Endothelial cell (in vitro differentiated cells): ENCODE data around the gene AIFM3. TPM values are rescaled to one million over a fixed set of nuclear protein-coding genes. Genes with fewer than 3 reads are reported as not detected.

Experiments used
- DNase-seq: peaks from one replicate; pipeline ENCODE4 v3.0.0; 2021; ENCODE audit warnings: low spot score
- H3K27ac Mint-ChIP-seq: one replicate; pipeline ENCODE4 v1.8.0; 2021; ENCODE audit warnings: mixed read lengths, inconsistent platforms; ENCODE audit not compliant: unreplicated experiment
- H3K27me3 Mint-ChIP-seq: one replicate; pipeline ENCODE4 v1.8.0; 2021; ENCODE audit warnings: mild to moderate bottlenecking, moderate library complexity, mixed read lengths, inconsistent platforms; ENCODE audit not compliant: unreplicated experiment
- H3K36me3 Mint-ChIP-seq: one replicate; pipeline ENCODE4 v1.8.0; 2021; ENCODE audit warnings: mild to moderate bottlenecking, low read depth, mixed read lengths, inconsistent platforms; ENCODE audit not compliant: unreplicated experiment
- H3K4me1 Mint-ChIP-seq: one replicate; pipeline ENCODE4 v1.8.0; 2021; ENCODE audit warnings: mild to moderate bottlenecking, mixed read lengths, inconsistent platforms; ENCODE audit not compliant: unreplicated experiment
- H3K4me3 Mint-ChIP-seq: one replicate; pipeline ENCODE4 v1.8.0; 2021; ENCODE audit warnings: mild to moderate bottlenecking, mixed read lengths, inconsistent platforms; ENCODE audit not compliant: unreplicated experiment
- H3K9me3 Mint-ChIP-seq: one replicate; pipeline ENCODE4 v1.8.0; 2021; ENCODE audit warnings: mixed read lengths, inconsistent platforms; ENCODE audit not compliant: unreplicated experiment
- CTCF ChIP-seq: fragments of 200-600 bp; sonication (generic); IDR thresholded peaks from one replicate; pipeline ENCODE4 v1.5.0; 2021; ENCODE audit warnings: antibody characterized with exemption; ENCODE audit not compliant: unreplicated experiment
- total RNA-seq: library from RNA; stranded (reverse); fragmentation: NEBNext Ultra II Directional; extraction: Animal tissue kit (Norgen Biotek cat#: 25700); gene quantifications from one replicate; pipeline ENCODE4 v1.2.1, GENCODE V29; 2021; ENCODE audit not compliant: unreplicated experiment

AIFM3 gene
- total RNA-seq, 1 donor from 2014 or later: 0.15 TPM

GRCh38 chr22:20960609-20961008, 6.4 kb upstream of the AIFM3 start:
- Mint-ChIP-seq H3K27me3 (peaks cover 19% of the 10 kb centered on the region), H3K4me1 (peaks cover 5% of the 10 kb centered on the region), H3K27ac (no peak overlapping the region)

GRCh38 chr22:20962491-20962945, 4.5 kb upstream of the AIFM3 start:
- Mint-ChIP-seq H3K4me3 (no peak overlapping the region), H3K36me3 (no peaks in the 10 kb centered on the region), H3K27ac (no peak overlapping the region), H3K9me3 (no peaks in the 10 kb centered on the region), H3K4me1 (peaks cover 5% of the 10 kb centered on the region), H3K27me3 (peaks cover 24% of the 10 kb centered on the region)
- no peak for TF ChIP-seq CTCF
- no peak for DNase-seq

More at GRCh38 chr22:20960609-20961008, 6.4 kb upstream of the AIFM3 start:
- Mint-ChIP-seq H3K9me3 (no peaks in the 10 kb centered on the region), H3K4me3 (no peak overlapping the region), H3K36me3 (no peaks in the 10 kb centered on the region)
- no peak for DNase-seq
- TF ChIP-seq CTCF: no peak

GRCh38 chr22:20963201-20964052, 3.6 kb upstream of the AIFM3 start:
- no peak overlapping the region for H3K27ac Mint-ChIP-seq
- TF ChIP-seq CTCF: no peak
- H3K4me3 Mint-ChIP-seq: no peak overlapping the region
- no peaks in the 10 kb centered on the region for H3K36me3 Mint-ChIP-seq
- DNase-seq: no peak
- H3K9me3 Mint-ChIP-seq: no peaks in the 10 kb centered on the region
- H3K27me3 Mint-ChIP-seq: peaks cover 21% of the 10 kb centered on the region
- peaks cover 5% of the 10 kb centered on the region for H3K4me1 Mint-ChIP-seq

GRCh38 chr22:20964090-20964798, 2.8 kb upstream of the AIFM3 start:
- Mint-ChIP-seq H3K36me3 (no peaks in the 10 kb centered on the region), H3K4me3 (peak overlapping the region; percentile 77), H3K27ac (no peak overlapping the region), H3K9me3 (no peaks in the 10 kb centered on the region), H3K4me1 (peaks cover 5% of the 10 kb centered on the region), H3K27me3 (peaks cover 21% of the 10 kb centered on the region)
- DNase-seq: no peak
- no peak for TF ChIP-seq CTCF

- TF ChIP-seq CTCF: no peak
- H3K27me3 Mint-ChIP-seq: peaks cover 21% of the 10 kb centered on the region
- DNase-seq: no peak
- H3K36me3 Mint-ChIP-seq: no peaks in the 10 kb centered on the region
- peaks cover 5% of the 10 kb centered on the region for H3K4me1 Mint-ChIP-seq
- peak overlapping the region; percentile 77 for H3K4me3 Mint-ChIP-seq
- no peak overlapping the region for H3K27ac Mint-ChIP-seq
- H3K9me3 Mint-ChIP-seq: no peaks in the 10 kb centered on the region
Measured at GRCh38 chr22:20964799-20965103, 2.3 kb upstream of the AIFM3 start.
